ENCODE measurements around the gene PHKG1. TPM values are rescaled to one million over a fixed set of nuclear protein-coding genes. Genes with fewer than 3 reads are reported as not detected.
"Not testable (repeated sequence)": the region's sequence is repeated elsewhere in the genome, so short reads cannot be mapped to it uniquely, and the experiment has no call there.

Gene PHKG1
- total and polyA plus RNA-seq, 7 donors = 0.60 to 18.7 (median 4.7) TPM; not detected in 1

DNA sequence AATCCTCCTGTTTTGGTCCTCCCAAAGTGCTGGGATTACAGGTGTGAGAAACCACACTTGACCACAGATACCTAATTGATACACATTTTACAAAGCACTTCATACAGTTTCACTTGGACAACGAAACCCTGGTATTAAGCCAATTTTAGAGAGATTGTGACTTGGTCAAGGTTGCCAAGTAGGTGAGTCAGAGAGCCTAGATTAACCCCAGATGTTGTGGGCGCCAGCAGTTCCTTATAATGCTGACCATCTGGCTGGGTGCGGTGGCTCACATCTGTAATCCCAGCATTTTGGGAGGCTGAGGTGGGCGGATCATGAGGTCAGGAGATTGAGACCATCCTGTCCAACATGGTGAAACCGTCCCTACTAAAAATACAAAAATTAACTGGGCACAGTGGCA is 4.9 kb upstream of the PHKG1 start:
- no peaks in the 10 kb centered on the region for H3K9me3 ChIP-seq
- H3K4me3 ChIP-seq = no peak overlapping the region
- TF ChIP-seq EP300 (IDR thresholded peaks at IDR 0.05) (no peak), POLR2AphosphoS5 (IDR thresholded peaks at IDR 0.05) (peak in 2 of 4 donors; percentile 27 to 44)
- TF ChIP-seq, protein P1, sequence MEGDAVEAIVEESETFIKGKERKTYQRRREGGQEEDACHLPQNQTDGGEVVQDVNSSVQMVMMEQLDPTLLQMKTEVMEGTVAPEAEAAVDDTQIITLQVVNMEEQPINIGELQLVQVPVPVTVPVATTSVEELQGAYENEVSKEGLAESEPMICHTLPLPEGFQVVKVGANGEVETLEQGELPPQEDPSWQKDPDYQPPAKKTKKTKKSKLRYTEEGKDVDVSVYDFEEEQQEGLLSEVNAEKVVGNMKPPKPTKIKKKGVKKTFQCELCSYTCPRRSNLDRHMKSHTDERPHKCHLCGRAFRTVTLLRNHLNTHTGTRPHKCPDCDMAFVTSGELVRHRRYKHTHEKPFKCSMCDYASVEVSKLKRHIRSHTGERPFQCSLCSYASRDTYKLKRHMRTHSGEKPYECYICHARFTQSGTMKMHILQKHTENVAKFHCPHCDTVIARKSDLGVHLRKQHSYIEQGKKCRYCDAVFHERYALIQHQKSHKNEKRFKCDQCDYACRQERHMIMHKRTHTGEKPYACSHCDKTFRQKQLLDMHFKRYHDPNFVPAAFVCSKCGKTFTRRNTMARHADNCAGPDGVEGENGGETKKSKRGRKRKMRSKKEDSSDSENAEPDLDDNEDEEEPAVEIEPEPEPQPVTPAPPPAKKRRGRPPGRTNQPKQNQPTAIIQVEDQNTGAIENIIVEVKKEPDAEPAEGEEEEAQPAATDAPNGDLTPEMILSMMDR (IDR thresholded peaks at IDR 0.05) = no peak
- peaks cover 0 to 19% (median 10%) of the 10 kb centered on the region in 4 donors for H3K4me1 ChIP-seq
- 71 to 74% methylated on average over 5 of the region's 5 CpGs for WGBS, 2 donors
- H3K27ac ChIP-seq = peak overlapping the region in 1 of 4 donors; percentile 43
- no peaks in the 10 kb centered on the region for H3K27me3 ChIP-seq
- peaks cover 15 to 42% (median 30%) of the 10 kb centered on the region in 4 donors for H3K36me3 ChIP-seq
- peak; percentile 79 for DNase-seq
- intact Hi-C loops (cut with DNase I) = no loop called here

DNA sequence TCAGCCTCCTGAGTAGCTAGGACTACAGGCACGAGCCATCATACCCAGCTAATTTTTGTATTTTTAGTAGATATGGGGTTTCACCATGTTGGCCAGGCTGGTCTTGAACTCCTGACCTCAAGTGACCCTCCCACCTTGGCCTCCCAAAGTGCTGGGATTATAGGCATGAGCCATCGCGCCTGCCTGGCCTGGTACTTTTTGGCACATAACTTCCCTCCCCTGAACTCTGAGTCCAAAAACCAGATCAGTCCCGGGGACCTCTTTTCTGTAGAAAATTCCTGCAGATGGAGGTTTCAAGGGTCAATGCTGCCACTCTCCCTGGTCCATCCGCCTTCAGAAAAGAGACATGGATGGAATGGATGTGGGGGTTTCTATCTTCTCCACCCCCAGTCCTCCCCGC is 364 bp downstream of the PHKG1 start:
- not testable (repeated sequence) for H3K27me3 ChIP-seq, DNase-seq, H3K9me3 ChIP-seq
- Histone ChIP-seq H3K36me3 (peaks cover 0 to 13% (median 0%) of the 10 kb centered on the region in 4 donors), H3K4me1 (peaks cover 0 to 36% (median 33%) of the 10 kb centered on the region in 4 donors), H3K4me3 (peak overlapping the region in 3 of 4 donors; percentile 10 to 37 (median 31)), H3K27ac (peak overlapping the region; percentile 47 to 84 (median 80))
- WGBS, 2 donors = 76% methylated on average over 6 of the region's 6 CpGs
- intact Hi-C loops (cut with DNase I) = loop anchor here (5.0 kb wide), 1 partner anchor 450 kb away; no protein-coding TSS in a partner anchor

DNA sequence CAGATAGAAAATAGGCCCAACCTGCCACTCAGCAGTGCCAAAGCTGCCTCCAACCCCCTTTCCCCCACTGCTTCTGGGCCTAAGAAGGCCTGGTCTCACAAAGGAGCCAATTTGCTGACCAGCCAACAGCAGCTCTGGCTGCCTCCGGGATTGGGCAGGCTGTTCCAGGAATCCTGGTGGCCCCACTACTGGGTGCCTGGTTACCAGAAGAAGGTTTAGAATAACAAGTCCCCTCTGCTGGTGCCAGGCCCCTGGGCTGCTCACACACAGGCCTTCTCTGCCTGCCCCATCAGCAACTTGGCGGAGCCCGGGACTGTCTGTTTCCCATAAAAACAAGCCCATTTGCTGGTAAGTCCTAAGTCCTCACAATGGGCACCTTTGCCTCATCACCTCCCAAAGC is 1.2 kb downstream of the PHKG1 start:
- no peaks in the 10 kb centered on the region for H3K9me3 ChIP-seq
- WGBS, 2 donors = 87 to 88% methylated on average over 3 of the region's 3 CpGs
- DNase-seq = peak; percentile 90

DNA sequence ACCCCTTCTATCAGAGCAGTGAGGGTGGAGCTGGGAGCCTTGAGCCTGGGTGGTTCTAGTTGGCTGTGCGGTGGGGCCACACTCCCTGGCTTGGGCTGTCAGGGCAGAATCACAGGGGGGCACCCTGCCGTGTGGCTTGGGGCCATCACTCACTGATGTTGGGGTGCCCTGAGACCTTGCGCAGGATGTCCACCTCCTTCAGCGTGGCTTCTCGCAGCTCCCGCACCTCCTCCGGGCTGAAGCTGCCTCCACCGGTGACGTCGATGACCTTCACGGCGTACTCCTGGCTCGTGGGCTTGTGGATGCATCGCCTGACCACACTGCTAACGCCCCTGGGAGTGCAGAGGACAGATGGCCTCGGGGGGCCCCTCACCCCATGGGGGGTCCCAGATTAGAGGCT is 5.3 kb downstream of the PHKG1 start:
- H3K4me3 ChIP-seq = no peak overlapping the region
- TF ChIP-seq, protein P1 (IDR thresholded peaks at IDR 0.05) = no peak
- TF ChIP-seq POLR2A (IDR thresholded peaks at IDR 0.05) (no peak), EP300 (IDR thresholded peaks at IDR 0.05) (no peak), POLR2AphosphoS5 (IDR thresholded peaks at IDR 0.05) (no peak)
- no peak overlapping the region for H3K27ac ChIP-seq
- intact Hi-C loops (cut with DNase I) = loop anchor here (5.0 kb wide), 1 partner anchor 200 kb away; the partner anchor contains the start of gene ZNF713
- H3K27me3 ChIP-seq = no peaks in the 10 kb centered on the region
- H3K4me1 ChIP-seq = peaks cover 0 to 37% (median 32%) of the 10 kb centered on the region in 4 donors
- WGBS, 2 donors = 94 to 96% methylated on average over 16 of the region's 16 CpGs
- no peak for DNase-seq
- H3K36me3 ChIP-seq = peaks cover 0 to 38% (median 2%) of the 10 kb centered on the region in 4 donors
- no peaks in the 10 kb centered on the region for H3K9me3 ChIP-seq

More for the DNA sequence above, 1.2 kb downstream of the PHKG1 start:
- Histone ChIP-seq H3K36me3 (peaks cover 0 to 21% (median under 1%) of the 10 kb centered on the region in 4 donors), H3K27me3 (no peaks in the 10 kb centered on the region), H3K27ac (peak overlapping the region; percentile 47 to 84 (median 80)), H3K4me1 (peaks cover 0 to 36% (median 33%) of the 10 kb centered on the region in 4 donors), H3K4me3 (peak overlapping the region in 1 of 4 donors; percentile 37)
- TF ChIP-seq EP300 (IDR thresholded peaks at IDR 0.05) = no peak
- TF ChIP-seq POLR2AphosphoS5 (IDR thresholded peaks at IDR 0.05) = peak in 3 of 4 donors; percentile 9 to 39 (median 18)
- intact Hi-C loops (cut with DNase I) = loop anchor here (5.0 kb wide), 1 partner anchor 449 kb away; no protein-coding TSS in a partner anchor

DNA sequence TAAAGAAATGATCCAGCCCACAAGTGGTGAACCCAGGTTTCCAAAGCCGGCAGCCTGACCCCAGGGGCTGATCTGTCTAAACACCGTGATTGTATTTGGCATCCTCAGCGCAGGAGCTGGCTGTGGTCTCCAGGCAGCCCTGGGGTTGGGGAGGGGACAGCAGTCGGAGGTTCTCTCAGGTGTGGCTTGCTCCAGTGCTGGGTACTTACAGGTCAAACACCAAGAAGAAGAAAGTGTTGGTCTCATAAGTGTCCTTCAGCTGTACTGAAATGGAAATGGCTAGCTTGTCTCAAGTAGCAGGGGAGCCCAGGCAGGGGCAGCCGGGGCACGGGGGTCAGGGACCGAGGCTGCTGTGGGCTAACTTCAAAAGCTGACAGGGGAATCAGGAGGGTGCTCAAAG is 6.0 kb downstream of the PHKG1 start:
- H3K36me3 ChIP-seq = peaks cover 0 to 43% (median 4%) of the 10 kb centered on the region in 4 donors
- H3K27ac ChIP-seq = no peak overlapping the region
- H3K9me3 ChIP-seq = no peaks in the 10 kb centered on the region
- no peak overlapping the region for H3K4me3 ChIP-seq
- no peaks in the 10 kb centered on the region for H3K27me3 ChIP-seq
- intact Hi-C loops (cut with DNase I) = loop anchor here (5.0 kb wide), 1 partner anchor 199 kb away; the partner anchor contains the start of gene ZNF713
- no peak for DNase-seq
- 95 to 96% methylated on average over 7 of the region's 7 CpGs for WGBS, 2 donors
- TF ChIP-seq EP300 (IDR thresholded peaks at IDR 0.05) (no peak), POLR2AphosphoS5 (IDR thresholded peaks at IDR 0.05) (no peak), POLR2A (IDR thresholded peaks at IDR 0.05) (no peak)
- TF ChIP-seq, protein P1 (IDR thresholded peaks at IDR 0.05) = no peak
- H3K4me1 ChIP-seq = peaks cover 0 to 30% (median 25%) of the 10 kb centered on the region in 4 donors
